ENCODE measurements around the gene CHL1.

DNA sequence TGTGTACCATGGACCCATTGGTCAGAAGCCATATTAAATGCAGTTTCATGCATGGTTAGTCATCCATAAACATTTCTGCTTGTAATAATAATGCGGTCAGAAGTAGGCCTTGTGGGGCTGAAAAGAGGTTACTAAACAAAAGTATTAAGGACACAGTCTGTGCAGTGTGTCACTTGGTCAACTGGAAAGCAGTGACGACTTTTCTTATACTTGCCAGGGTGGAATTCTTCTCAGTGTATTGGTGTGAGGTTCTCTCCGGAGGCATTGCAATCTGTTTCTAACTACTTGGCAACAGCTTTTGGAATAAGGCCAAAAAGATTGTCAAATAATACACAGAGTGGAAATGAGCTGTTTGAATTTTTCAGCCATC is 46.8 kb downstream of the CHL1 start:
- TF ChIP-seq EZH2phosphoT487 (IDR thresholded peaks at IDR 0.05; ENCODE audit: insufficient read depth, low read depth) = no peak
- no peak for TF ChIP-seq EZH2 (IDR thresholded peaks at IDR 0.05; ENCODE audit: insufficient read depth, poor library complexity, severe bottlenecking)
